ENCODE data around the gene MAGT1.

The MAGT1 gene

GRCh38 chrX:77802201-77802600, 93.0 kb downstream of the MAGT1 start:
- TF ChIP-seq, protein P1, sequence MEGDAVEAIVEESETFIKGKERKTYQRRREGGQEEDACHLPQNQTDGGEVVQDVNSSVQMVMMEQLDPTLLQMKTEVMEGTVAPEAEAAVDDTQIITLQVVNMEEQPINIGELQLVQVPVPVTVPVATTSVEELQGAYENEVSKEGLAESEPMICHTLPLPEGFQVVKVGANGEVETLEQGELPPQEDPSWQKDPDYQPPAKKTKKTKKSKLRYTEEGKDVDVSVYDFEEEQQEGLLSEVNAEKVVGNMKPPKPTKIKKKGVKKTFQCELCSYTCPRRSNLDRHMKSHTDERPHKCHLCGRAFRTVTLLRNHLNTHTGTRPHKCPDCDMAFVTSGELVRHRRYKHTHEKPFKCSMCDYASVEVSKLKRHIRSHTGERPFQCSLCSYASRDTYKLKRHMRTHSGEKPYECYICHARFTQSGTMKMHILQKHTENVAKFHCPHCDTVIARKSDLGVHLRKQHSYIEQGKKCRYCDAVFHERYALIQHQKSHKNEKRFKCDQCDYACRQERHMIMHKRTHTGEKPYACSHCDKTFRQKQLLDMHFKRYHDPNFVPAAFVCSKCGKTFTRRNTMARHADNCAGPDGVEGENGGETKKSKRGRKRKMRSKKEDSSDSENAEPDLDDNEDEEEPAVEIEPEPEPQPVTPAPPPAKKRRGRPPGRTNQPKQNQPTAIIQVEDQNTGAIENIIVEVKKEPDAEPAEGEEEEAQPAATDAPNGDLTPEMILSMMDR (IDR thresholded peaks at IDR 0.05; ENCODE audit: low read depth, low read length), result no peak
- TF ChIP-seq EZH2phosphoT487 (IDR thresholded peaks at IDR 0.05; ENCODE audit: low read depth), result no peak
- H2AFZ ChIP-seq (ENCODE audit: low read depth, low read length), result no peak overlapping the region
- H3K9me3 ChIP-seq (ENCODE audit: insufficient read depth, low read length), result no peaks in the 10 kb centered on the region
- no peaks in the 10 kb centered on the region for H3K27me3 ChIP-seq (ENCODE audit: low read depth, low read length)
- H3K9ac ChIP-seq (ENCODE audit: low read length), result no peak overlapping the region
- no peak overlapping the region for H3K4me2 ChIP-seq (ENCODE audit: low read length)
- no peak overlapping the region for H3K4me3 ChIP-seq (ENCODE audit: low read length)
- H3K27ac ChIP-seq (ENCODE audit: low read length), result no peak overlapping the region
- no peaks in the 10 kb centered on the region for H3K79me2 ChIP-seq (ENCODE audit: low read length)
- no peaks in the 10 kb centered on the region for H4K20me1 ChIP-seq (ENCODE audit: insufficient read depth, low read length)
- H3K36me3 ChIP-seq (replicated peaks; ENCODE audit: low read depth, low read length), result no peaks in the 10 kb centered on the region
- H3K4me1 ChIP-seq (ENCODE audit: low read length), result no peaks in the 10 kb centered on the region

DNA sequence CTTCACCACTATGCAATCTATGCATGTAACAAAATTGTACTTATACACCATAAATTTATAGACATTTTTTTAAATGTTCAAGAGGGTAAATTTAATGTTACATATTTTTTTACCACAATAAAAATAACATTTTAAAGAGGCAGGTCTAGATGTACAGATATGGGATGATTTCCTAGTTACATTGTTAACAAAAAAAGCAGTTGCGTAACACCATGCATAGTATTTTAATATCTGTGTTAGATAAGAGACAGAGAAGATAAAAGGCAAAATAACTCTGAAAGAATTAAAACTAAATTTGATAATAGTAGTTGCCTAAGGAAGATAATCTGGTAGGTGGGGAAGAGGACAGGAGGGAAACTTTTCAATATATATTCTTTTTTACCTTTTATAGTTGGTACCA, 100.1 kb downstream of the MAGT1 start:
- no peaks in the 10 kb centered on the region for H4K20me1 ChIP-seq (ENCODE audit: insufficient read depth, low read length)
- no peaks in the 10 kb centered on the region for H3K4me1 ChIP-seq (ENCODE audit: low read length)
- no peaks in the 10 kb centered on the region for H3K27me3 ChIP-seq (ENCODE audit: low read depth, low read length)
- H3K9ac ChIP-seq (ENCODE audit: low read length), result no peak overlapping the region
- no peak overlapping the region for H3K4me3 ChIP-seq (ENCODE audit: low read length)
- TF ChIP-seq, protein P1 (IDR thresholded peaks at IDR 0.05; ENCODE audit: low read depth, low read length), result no peak
- TF ChIP-seq EZH2phosphoT487 (IDR thresholded peaks at IDR 0.05; ENCODE audit: low read depth), result no peak
- H3K4me2 ChIP-seq (ENCODE audit: low read length), result no peak overlapping the region
- H2AFZ ChIP-seq (ENCODE audit: low read depth, low read length), result no peak overlapping the region
- no peaks in the 10 kb centered on the region for H3K79me2 ChIP-seq (ENCODE audit: low read length)
- H3K36me3 ChIP-seq (replicated peaks; ENCODE audit: low read depth, low read length), result no peaks in the 10 kb centered on the region
- H3K9me3 ChIP-seq (ENCODE audit: insufficient read depth, low read length), result no peaks in the 10 kb centered on the region
- no peak overlapping the region for H3K27ac ChIP-seq (ENCODE audit: low read length)

- H2AFZ ChIP-seq (ENCODE audit: low read depth, low read length), result no peak overlapping the region
- H3K27ac ChIP-seq (ENCODE audit: low read length), result no peak overlapping the region
- H3K27me3 ChIP-seq (ENCODE audit: low read depth, low read length), result no peaks in the 10 kb centered on the region
- H3K79me2 ChIP-seq (ENCODE audit: low read length), result no peaks in the 10 kb centered on the region
- H3K4me1 ChIP-seq (ENCODE audit: low read length), result no peaks in the 10 kb centered on the region
- no peak overlapping the region for H3K4me2 ChIP-seq (ENCODE audit: low read length)
- no peak overlapping the region for H3K9ac ChIP-seq (ENCODE audit: low read length)
- no peaks in the 10 kb centered on the region for H3K9me3 ChIP-seq (ENCODE audit: insufficient read depth, low read length)
- TF ChIP-seq, protein P1 (IDR thresholded peaks at IDR 0.05; ENCODE audit: low read depth, low read length), result no peak
- TF ChIP-seq EZH2phosphoT487 (IDR thresholded peaks at IDR 0.05; ENCODE audit: low read depth), result no peak
- H3K36me3 ChIP-seq (replicated peaks; ENCODE audit: low read depth, low read length), result no peaks in the 10 kb centered on the region
- H4K20me1 ChIP-seq (ENCODE audit: insufficient read depth, low read length), result no peaks in the 10 kb centered on the region
- H3K4me3 ChIP-seq (ENCODE audit: low read length), result no peak overlapping the region
Observed at GRCh38 chrX:77793946-77794345, 101.3 kb downstream of the MAGT1 start.

DNA sequence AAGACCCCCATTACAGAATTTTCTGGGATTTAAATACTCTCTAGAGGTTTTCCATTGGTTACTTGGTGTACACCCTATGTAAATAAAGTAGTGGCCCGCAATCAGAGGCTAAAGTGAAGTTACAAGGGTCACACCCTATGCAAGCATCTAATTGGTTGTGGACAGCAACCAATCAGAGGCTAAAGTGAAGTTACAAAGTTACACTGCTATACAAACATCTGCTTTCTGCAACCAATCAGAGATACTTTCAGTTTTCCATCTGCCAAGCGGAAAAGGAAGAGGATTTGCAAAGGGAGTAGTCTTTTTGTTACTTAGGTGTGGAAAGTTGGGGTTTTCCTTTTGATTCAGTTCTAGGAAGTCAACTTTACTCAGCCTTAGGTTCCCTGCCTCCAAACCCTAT, 107.2 kb downstream of the MAGT1 start:
- 0 out of 2 replicates have a peak overlapping the region, but pooled peaks have one; percentile 19 for H3K9ac ChIP-seq (ENCODE audit: low read length)
- peak overlapping the region; percentile 57 for H3K4me3 ChIP-seq (ENCODE audit: low read length)
- TF ChIP-seq, protein P1 (IDR thresholded peaks at IDR 0.05; ENCODE audit: low read depth, low read length), result no peak
- TF ChIP-seq EZH2phosphoT487 (IDR thresholded peaks at IDR 0.05; ENCODE audit: low read depth), result no peak
- H2AFZ ChIP-seq (ENCODE audit: low read depth, low read length), result peak overlapping the region; percentile 31; the same call in 1 of the 2 replicates
- no peak overlapping the region for H3K27ac ChIP-seq (ENCODE audit: low read length)
- H3K36me3 ChIP-seq (replicated peaks; ENCODE audit: low read depth, low read length), result peaks cover 4% of the 10 kb centered on the region
- H3K79me2 ChIP-seq (ENCODE audit: low read length), result peaks cover 35% of the 10 kb centered on the region
- peak overlapping the region; percentile 87 for H3K4me2 ChIP-seq (ENCODE audit: low read length)
- H4K20me1 ChIP-seq (ENCODE audit: insufficient read depth, low read length), result peaks cover 21% of the 10 kb centered on the region
- peaks cover 23% of the 10 kb centered on the region for H3K4me1 ChIP-seq (ENCODE audit: low read length)
- no peaks in the 10 kb centered on the region for H3K27me3 ChIP-seq (ENCODE audit: low read depth, low read length)
- H3K9me3 ChIP-seq (ENCODE audit: insufficient read depth, low read length), result no peaks in the 10 kb centered on the region
